ENCODE results near the gene GRIK4. TPM values are rescaled to one million over a fixed set of nuclear protein-coding genes. Genes with fewer than 3 reads are reported as not detected.

The GRIK4 gene
- total and polyA plus RNA-seq, 2 donors (not counting 3 experiments of a cell fraction or from before 2014, with no cell fraction given): 0.81 to 1.6 TPM

DNA sequence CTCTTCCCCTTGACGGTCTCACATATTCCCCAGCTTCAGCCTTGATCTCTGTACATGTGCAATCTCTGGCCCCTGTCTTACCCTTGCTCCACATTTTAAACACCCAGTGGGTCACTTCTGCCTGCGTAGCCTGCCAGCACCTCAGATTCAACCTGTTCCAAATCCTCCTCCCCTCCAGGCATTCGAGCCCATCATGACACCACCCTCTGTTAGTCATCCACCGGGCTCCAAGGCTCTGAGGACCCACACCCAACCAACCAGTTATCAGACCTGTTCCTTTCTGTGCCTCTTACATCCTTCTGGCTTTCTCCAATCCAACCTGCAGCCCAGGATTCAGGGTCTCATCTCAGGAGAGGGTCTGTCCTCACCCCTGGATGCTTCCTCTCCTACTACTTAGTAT, 392.6 kb downstream of the GRIK4 start:
- no peaks in the 10 kb centered on the region for H3K9me3 ChIP-seq (replicated peaks; ENCODE audit: control insufficient read depth, insufficient read depth, low read length)
- BruUV-seq (replicated peaks): no TSS peak
- H3K4me3 ChIP-seq (replicated peaks in 1 of 3; ENCODE audit: insufficient read depth in 1 of 3, low read depth in 1 of 3, low read length in 3 of 3): no peak overlapping the region
- H4K20me1 ChIP-seq (replicated peaks; ENCODE audit: control insufficient read depth, extremely low read depth, insufficient read depth, low read length): no peaks in the 10 kb centered on the region
- no peaks in the 10 kb centered on the region for H3K36me3 ChIP-seq (ENCODE audit: control insufficient read depth in 2 of 2, extremely low read depth in 1 of 2, insufficient read depth in 2 of 2, low read length in 2 of 2)
- TF ChIP-seq JUN (IDR thresholded peaks at IDR 0.05; ENCODE audit: borderline replicate concordance, insufficient read depth, insufficient read length, low read depth) (no peak), FOS (IDR thresholded peaks at IDR 0.05; ENCODE audit: borderline replicate concordance, insufficient read depth, low read length) (no peak), MYC (IDR thresholded peaks at IDR 0.05; ENCODE audit: low read depth, low read length) (no peak), POLR2A (IDR thresholded peaks at IDR 0.05; ENCODE audit: low read depth, low read length) (no peak), POLR2AphosphoS5 (IDR thresholded peaks at IDR 0.05; ENCODE audit: insufficient read depth, low read depth, low read length) (no peak), EZH2 (IDR thresholded peaks at IDR 0.05; ENCODE audit: borderline replicate concordance, low read depth, low read length, severe bottlenecking) (no peak)
- TF ChIP-seq, protein P1, sequence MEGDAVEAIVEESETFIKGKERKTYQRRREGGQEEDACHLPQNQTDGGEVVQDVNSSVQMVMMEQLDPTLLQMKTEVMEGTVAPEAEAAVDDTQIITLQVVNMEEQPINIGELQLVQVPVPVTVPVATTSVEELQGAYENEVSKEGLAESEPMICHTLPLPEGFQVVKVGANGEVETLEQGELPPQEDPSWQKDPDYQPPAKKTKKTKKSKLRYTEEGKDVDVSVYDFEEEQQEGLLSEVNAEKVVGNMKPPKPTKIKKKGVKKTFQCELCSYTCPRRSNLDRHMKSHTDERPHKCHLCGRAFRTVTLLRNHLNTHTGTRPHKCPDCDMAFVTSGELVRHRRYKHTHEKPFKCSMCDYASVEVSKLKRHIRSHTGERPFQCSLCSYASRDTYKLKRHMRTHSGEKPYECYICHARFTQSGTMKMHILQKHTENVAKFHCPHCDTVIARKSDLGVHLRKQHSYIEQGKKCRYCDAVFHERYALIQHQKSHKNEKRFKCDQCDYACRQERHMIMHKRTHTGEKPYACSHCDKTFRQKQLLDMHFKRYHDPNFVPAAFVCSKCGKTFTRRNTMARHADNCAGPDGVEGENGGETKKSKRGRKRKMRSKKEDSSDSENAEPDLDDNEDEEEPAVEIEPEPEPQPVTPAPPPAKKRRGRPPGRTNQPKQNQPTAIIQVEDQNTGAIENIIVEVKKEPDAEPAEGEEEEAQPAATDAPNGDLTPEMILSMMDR (IDR thresholded peaks at IDR 0.05; ENCODE audit: extremely low read depth in 1 of 2, insufficient read depth in 1 of 2, low read depth in 1 of 2, low read length in 2 of 2): no peak
- TF ChIP-seq, protein P2, sequence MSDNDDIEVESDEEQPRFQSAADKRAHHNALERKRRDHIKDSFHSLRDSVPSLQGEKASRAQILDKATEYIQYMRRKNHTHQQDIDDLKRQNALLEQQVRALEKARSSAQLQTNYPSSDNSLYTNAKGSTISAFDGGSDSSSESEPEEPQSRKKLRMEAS (IDR thresholded peaks at IDR 0.05; ENCODE audit: insufficient read depth, insufficient read length): no peak
- intact Hi-C loops (cut with micrococcal nuclease) (no loop called here), dilution Hi-C loops (cut with MboI; ENCODE audit: extremely low pct_ligation_motif_present, low sequenced_read_pairs) (no loop called here)
- H3K27me3 ChIP-seq (ENCODE audit: control insufficient read depth in 2 of 2, insufficient read depth in 2 of 2, low read length in 2 of 2): no peaks in the 10 kb centered on the region
- no peaks in the 10 kb centered on the region for H3K79me2 ChIP-seq (ENCODE audit: control insufficient read depth, insufficient read depth, low read length)
- no peak overlapping the region for H3K4me2 ChIP-seq (ENCODE audit: insufficient read depth, low read length)
- H3K9me1 ChIP-seq (replicated peaks; ENCODE audit: control insufficient read depth, extremely low read depth, insufficient read depth, low read length): no peaks in the 10 kb centered on the region
- H3K9ac ChIP-seq (replicated peaks; ENCODE audit: extremely low read depth, insufficient read depth, low read length): no peak overlapping the region
- DNase-seq (ENCODE audit: low read depth, low spot score): no peak
- FAIRE-seq: no peak
- H2AFZ ChIP-seq (ENCODE audit: low read depth, low read length): no peak overlapping the region
- ChIA-PET POLR2A (no interaction called here), CTCF (no interaction called here)
- no peaks in the 10 kb centered on the region for H3K4me1 ChIP-seq (ENCODE audit: control insufficient read depth, extremely low read depth, insufficient read depth, low read length)
- no peak overlapping the region for H3K27ac ChIP-seq (ENCODE audit: insufficient read depth, low read depth, low read length)
